Activated B cell treated with CpG ODN at 0.5 μM for 24 hours (primary cell): ENCODE data around the gene CNTNAP2. TPM values are rescaled to one million over a fixed set of nuclear protein-coding genes. Genes with fewer than 3 reads are reported as not detected.

ENCODE experiments used
- ATAC-seq: fragments of 200-7000 bp; cut with Tn5 transposase; one replicate; pipeline ENCODE4 v1.10.0; 2021; ENCODE audit warnings: low read depth, mild to moderate bottlenecking, moderate library complexity
- CTCF ChIA-PET: fragments of 350-600 bp; sonication (Branson Sonifier 250); formaldehyde crosslinking; loops from one replicate; lab custom pipeline; 2021; ENCODE audit warnings: antibody characterized with exemption; lab: Charles Lee
- POLR2A ChIA-PET: fragments of 350-600 bp; sonication (Branson Sonifier 250); formaldehyde crosslinking; loops from one replicate; lab custom pipeline; 2021; ENCODE audit warnings: antibody characterized with exemption; lab: Charles Lee
- DNase-seq: peaks from one replicate; pipeline ENCODE4 v3.0.0; 2022
- H3K27ac Mint-ChIP-seq: one replicate; pipeline ENCODE4 v1.8.0; 2020; ENCODE audit warnings: mixed read lengths
- H3K27me3 Mint-ChIP-seq: one replicate; pipeline ENCODE4 v1.8.0; 2021; ENCODE audit warnings: mixed read lengths
- H3K36me3 Mint-ChIP-seq: one replicate; pipeline ENCODE4 v1.8.0; 2021; ENCODE audit warnings: low read depth, mixed read lengths
- H3K4me1 Mint-ChIP-seq: one replicate; pipeline ENCODE4 v1.8.0; 2021; ENCODE audit warnings: mixed read lengths
- H3K4me3 Mint-ChIP-seq: one replicate; pipeline ENCODE4 v1.8.0; 2020; ENCODE audit warnings: mild to moderate bottlenecking, mixed read lengths
- H3K9me3 Mint-ChIP-seq: one replicate; pipeline ENCODE4 v1.8.0; 2020; ENCODE audit warnings: mixed read lengths
- CTCF ChIP-seq: fragments of 200-600 bp; IDR thresholded peaks from one replicate; pipeline ENCODE4 v1.8.0; 2022; ENCODE audit warnings: antibody characterized with exemption, mild to moderate bottlenecking
- intact Hi-C: fragments of 100-400 bp; cut with micrococcal nuclease; formaldehyde crosslinking; loops from one replicate; pipeline ENCODE4 v1.15.1; 2024
- total RNA-seq: library from RNA; stranded (reverse); gene quantifications from 2 replicates; pipeline ENCODE4 v1.2.3, GENCODE V29; 2022

The CNTNAP2 gene
- total RNA-seq, 1 donor from 2014 or later: 0.84 TPM

- ATAC-seq (no peak), DNase-seq (no peak)
- TF ChIP-seq CTCF: no peak
- H3K4me3 Mint-ChIP-seq: no peak overlapping the region
- intact Hi-C loops: no loop called here
- CTCF ChIA-PET: interaction anchor here (1.1 kb wide), 1 partner anchor 13 kb away, joined by 4 read pairs; no protein-coding TSS in a partner anchor
- H3K27ac Mint-ChIP-seq: no peak overlapping the region
- peaks cover 8% of the 10 kb centered on the region for H3K4me1 Mint-ChIP-seq
- no peaks in the 10 kb centered on the region for H3K9me3 Mint-ChIP-seq
- POLR2A ChIA-PET: interaction anchor here (0.6 kb wide), 1 partner anchor 63 kb away, joined by 7 read pairs; no protein-coding TSS in a partner anchor
- no peaks in the 10 kb centered on the region for H3K27me3 Mint-ChIP-seq
- peaks cover 8% of the 10 kb centered on the region for H3K36me3 Mint-ChIP-seq
Measured at GRCh38 chr7:148367731-148368475, 2251.3 kb downstream of the CNTNAP2 start.

GRCh38 chr7:148368562-148368961 is 2252.0 kb downstream of the CNTNAP2 start:
- CTCF ChIA-PET: no interaction called here

GRCh38 chr7:148371280-148371937 is 2254.8 kb downstream of the CNTNAP2 start:
- no peak for ATAC-seq
- H3K4me1 Mint-ChIP-seq: peaks cover 8% of the 10 kb centered on the region
- peaks cover 11% of the 10 kb centered on the region for H3K36me3 Mint-ChIP-seq
- ChIA-PET POLR2A (no interaction called here), CTCF (no interaction called here)
- H3K4me3 Mint-ChIP-seq: no peak overlapping the region
- H3K27ac Mint-ChIP-seq: no peak overlapping the region
- no peaks in the 10 kb centered on the region for H3K27me3 Mint-ChIP-seq
- no peaks in the 10 kb centered on the region for H3K9me3 Mint-ChIP-seq
- no peak for TF ChIP-seq CTCF
- intact Hi-C loops: no loop called here
- DNase-seq: no peak

More at GRCh38 chr7:148368562-148368961, 2252.0 kb downstream of the CNTNAP2 start:
- intact Hi-C loops: no loop called here
- no peak for TF ChIP-seq CTCF
- peaks cover 8% of the 10 kb centered on the region for H3K4me1 Mint-ChIP-seq
- no peaks in the 10 kb centered on the region for H3K9me3 Mint-ChIP-seq
- DNase-seq (no peak), ATAC-seq (no peak)
- POLR2A ChIA-PET: interaction anchor here (0.6 kb wide), 2 partner anchors 64 to 66 kb away, joined by 7 read pairs; no protein-coding TSS in a partner anchor
- H3K27me3 Mint-ChIP-seq: no peaks in the 10 kb centered on the region
- peaks cover 10% of the 10 kb centered on the region for H3K36me3 Mint-ChIP-seq
- no peak overlapping the region for H3K4me3 Mint-ChIP-seq
- H3K27ac Mint-ChIP-seq: no peak overlapping the region

- CTCF ChIA-PET: interaction anchor here (1.1 kb wide), 1 partner anchor 110 kb away, joined by 3 read pairs; no protein-coding TSS in a partner anchor
- Mint-ChIP-seq H3K4me1 (peaks cover 2% of the 10 kb centered on the region), H3K27ac (no peak overlapping the region), H3K36me3 (peaks cover 11% of the 10 kb centered on the region), H3K27me3 (no peaks in the 10 kb centered on the region), H3K4me3 (no peak overlapping the region), H3K9me3 (no peaks in the 10 kb centered on the region)
- POLR2A ChIA-PET: no interaction called here
- DNase-seq: no peak
- intact Hi-C loops: no loop called here
- TF ChIP-seq CTCF: no peak
- ATAC-seq: no peak
Measured at GRCh38 chr7:148374396-148375259, 2258.0 kb downstream of the CNTNAP2 start.
